ENCODE data around the gene SV2B.
"Not testable (repeated sequence)": the region's sequence is repeated elsewhere in the genome, so short reads cannot be mapped to it uniquely, and the experiment has no call there.

SV2B gene

DNA sequence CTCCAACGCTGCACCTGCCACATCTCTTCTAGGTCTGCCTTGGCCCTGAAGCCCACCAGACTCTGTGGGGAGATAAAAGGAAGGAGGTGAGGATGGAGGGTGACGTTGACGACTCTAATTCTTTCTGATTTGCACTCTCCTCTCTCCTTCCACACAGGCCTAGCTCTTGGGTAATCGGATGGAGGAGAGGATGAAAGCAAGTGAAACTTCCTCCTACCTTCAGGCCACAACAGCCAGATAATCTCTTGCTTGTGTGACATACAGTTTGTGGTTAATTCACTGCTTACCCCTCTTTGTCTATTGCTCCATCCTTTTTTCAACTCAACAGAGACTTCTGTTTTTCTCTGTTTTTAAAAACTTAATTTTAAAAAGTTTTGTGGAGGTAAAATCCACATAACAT, 208.1 kb downstream of the SV2B start:
- DNase-seq (ENCODE audit: low spot score): no peak

DNA sequence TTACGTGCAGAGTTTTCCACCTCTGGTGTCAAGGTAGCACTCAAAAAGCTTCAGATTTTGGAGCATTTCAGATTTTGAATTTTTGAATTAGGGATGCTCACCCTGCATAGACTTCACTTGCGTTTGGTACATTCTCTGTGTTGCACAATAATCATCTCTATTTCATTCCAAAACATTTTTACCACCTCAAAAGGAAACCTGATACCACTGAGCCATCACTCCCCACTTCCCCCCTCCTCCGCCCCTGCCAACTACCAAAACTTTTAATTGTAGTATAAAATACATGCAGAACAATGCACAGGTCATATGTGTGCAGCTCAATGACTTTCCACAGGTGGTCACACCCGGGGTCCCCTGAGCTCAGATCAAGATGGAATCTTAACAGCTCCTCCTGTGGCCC, 208.8 kb downstream of the SV2B start:
- DNase-seq (ENCODE audit: low spot score): no peak

DNA sequence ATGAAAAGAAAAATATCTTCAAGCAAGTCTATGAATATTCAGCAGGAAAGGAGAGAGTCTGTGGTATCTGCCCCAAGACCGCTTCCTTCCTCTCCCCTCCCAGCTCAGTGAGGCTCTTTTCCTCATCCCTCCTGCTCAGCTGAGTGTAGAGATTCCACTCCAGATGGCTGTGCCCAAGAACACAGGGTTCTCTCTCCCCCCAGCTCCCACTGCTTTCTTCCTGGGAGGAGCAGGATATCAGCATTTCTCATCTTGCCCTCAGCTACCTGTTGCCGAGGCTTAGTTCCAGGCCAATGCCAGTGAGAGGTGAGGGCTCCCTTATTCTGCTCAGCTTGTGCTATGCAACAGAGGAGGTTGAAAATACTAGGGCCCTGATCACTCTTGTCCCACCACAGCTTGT, 211.9 kb downstream of the SV2B start:
- DNase-seq (ENCODE audit: low spot score): no peak

DNA sequence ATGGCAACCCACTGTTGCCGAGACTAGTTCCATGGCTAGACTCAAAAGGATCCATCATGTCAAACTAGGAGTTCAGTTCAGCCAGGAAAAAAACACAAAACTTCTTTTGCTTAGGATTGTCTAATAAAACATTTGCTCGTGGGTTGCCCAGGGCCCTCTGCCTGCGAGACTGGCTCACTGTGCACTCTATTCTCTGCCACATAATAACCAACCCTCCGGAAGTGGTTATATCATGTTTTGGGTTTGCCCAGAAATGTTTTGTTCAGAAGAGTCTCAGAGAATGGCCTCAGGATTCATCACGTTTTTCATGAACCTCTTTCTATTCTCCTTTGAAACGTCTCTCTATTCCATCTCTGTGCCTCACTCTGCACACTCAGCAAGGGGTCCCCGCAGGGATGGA, 216.1 kb downstream of the SV2B start:
- DNase-seq (ENCODE audit: low spot score): no peak

DNA sequence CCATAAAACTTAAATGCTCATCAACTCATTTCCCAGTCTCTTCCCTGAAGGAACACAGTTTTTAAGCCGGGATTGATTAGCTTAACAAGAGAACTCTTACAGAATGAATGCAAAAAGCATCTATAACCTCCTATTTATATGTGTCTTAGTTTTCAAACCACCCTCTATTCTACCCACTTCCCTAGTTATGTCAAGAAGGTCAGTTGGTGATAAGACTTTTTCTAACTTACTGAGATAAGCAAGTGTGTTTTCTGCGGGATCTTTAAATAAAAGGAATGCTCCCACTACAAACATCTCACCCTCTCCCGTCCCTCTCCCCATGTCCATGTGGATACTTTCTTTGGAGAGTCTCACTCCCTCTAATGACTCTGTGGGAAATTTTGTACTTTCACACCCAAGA, 218.5 kb downstream of the SV2B start:
- DNase-seq (ENCODE audit: low spot score): no peak

DNA sequence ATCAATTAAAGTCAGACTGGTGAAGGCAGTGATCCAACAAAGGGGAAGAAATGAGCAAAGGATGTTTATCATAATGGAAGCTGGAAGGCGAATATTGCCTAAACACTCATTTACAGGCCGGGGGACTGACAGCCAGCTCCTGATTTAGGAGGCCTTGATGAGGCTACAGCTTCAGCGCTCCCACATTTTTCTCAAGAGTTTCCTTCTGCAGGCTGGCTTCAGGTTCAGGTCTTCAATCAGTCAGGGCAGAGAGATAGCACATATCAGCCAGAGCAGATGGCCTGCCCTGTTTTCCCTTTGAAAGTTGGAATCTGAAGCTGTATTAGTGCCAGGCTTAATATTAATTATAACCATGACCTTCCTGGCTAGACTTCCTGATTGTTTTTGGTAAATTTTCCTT, 218.9 kb downstream of the SV2B start:
- DNase-seq (ENCODE audit: low spot score): no peak

DNA sequence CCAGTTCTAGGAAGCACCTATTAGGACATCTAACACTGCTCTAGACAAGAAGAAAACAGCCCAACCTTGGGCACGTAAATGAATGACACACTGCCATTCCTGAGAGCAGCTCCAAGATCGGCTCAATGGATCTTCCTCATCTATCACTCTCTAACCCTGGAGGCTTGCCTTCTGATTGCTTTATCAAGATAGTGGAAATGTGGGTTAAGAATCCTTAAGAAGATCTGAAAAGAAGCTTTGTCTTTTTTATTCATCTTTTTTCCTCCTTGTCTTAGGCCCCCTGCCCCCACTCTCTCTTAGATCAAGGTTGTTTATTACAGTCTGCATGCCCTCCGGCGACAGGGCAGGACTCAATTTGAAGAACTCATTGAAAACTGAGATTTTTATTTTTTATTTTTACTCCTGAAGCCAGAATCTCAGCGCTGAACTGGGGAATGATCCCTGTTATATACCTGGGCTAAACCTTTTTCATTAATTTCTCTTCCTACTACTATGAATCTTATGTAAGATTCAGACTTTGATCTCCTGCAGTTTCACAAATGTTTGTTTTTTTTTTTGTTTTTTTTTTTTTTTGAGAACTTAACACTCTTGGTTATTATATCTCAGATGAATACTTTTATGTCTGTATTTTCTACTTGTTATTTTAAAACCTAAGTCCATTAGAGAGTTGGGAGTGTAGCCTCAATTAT, 219.5 kb downstream of the SV2B start:
- no peak for DNase-seq (ENCODE audit: low spot score)

DNA sequence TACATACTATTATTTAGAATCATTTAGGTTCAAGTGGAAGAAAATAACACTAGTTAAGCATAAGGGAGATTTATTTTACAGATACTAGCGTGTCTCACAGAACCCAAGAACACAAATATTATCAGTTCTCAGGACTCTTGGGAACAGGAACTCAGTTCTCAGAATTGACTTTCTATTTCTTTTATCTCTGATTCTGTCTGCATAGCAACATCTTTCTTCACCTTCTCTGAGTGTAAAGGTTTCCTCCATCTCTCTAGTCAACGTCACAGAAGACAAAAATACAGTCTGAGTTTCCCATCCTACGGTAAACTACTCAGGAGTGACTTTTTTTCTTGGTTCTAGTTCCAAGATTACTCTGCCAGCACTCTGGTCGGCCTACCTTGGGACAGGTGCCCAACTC, 220.0 kb downstream of the SV2B start:
- DNase-seq (ENCODE audit: low spot score): no peak

DNA sequence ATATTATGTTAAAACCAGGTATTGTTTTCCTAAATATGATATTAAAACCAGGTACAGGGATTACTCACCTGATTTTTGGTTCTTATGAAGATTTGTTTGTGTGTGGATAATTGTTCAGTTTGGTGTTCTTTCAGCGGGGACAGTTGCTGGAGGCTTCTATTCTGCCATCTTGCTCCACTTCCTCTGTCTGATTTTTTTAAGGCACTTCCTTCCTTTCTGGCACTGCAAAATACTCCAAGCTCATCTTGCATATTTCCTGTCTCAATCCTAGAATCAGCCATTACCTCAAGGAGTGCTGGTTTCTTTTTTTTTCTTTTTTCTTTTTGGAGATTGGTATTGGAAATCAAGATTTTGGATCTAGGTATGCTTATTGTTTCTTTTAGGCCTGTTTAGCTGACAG, 229.9 kb downstream of the SV2B start:
- no peak for DNase-seq (ENCODE audit: low spot score)

DNA sequence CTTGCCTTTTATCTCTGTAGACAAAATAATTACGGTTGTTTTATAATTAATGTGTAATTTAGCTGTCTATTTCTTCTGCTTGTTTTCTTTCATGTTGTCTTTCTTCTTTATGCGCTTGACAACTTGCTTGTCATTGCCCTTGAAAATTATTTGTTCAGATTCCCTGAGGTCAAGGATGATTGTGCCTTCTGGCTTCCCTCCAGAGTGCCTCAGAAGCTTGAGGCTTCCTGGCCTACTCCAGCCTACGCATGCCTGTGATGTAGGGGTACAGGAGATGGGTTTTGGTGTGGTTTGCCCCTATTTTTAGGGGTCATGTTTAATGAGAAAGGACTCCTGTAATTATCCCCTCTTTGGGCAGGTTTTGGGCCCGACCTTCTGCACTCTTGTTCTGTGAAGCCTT, 231.5 kb downstream of the SV2B start:
- DNase-seq (ENCODE audit: low spot score): peak; percentile 39

DNA sequence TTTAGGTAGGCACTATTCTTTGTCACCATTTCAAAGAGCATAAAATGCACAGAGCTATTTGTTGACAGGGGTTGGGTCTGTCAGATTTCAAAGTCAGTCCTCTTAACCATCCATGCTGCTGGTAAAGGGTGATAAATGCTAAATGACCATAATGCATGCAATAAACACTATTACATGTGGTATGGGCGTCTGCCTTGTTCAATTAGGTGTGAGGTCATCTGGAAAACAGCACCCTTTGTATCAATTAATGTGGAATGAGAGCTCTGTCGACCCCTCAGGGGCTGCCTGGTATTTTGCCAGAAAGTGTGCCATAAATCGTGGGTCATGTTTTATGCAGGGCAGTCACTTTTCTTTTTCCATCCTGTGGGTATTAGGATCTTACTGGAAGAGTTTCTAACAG, 235.6 kb downstream of the SV2B start:
- peak; percentile 73 for DNase-seq (ENCODE audit: low spot score)

DNA sequence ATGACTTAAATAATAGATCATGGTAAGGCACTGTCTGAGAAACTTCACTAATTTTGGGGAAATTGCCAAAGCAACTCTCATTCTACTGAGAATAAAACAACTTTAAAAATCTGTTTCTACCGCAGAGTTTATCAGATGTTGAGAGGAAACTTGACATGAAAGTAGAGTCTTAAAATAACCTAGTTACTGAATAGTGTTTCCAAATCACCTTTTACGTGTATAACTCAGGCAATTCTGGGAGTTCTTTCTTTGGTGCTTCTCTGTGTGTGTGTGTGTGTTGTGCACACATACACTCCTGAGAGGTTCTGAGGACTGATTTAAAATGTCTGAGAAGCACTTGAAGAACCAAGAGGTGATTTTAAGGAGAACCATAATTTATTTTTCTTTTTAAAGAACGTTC, 236.6 kb downstream of the SV2B start:
- no peak for DNase-seq (ENCODE audit: low spot score)

DNA sequence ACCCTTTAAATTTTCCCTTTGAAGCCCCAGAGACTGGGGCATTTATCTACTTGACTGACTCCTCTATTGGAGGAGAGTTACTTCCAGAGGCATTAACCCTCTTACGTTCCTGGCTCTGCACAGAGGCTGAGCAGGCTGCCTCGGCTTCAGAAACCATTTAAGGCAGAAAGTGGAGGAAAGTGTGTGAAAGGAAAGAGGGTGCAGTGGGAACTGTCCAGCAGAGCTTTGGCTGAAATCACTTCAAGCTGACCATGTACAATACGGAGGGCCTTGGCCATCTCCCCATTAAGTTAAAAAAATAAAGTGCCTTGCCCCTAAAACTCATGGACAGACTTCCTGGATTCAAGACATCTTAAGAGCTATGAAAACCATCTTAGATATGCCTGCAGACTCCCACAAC, 238.7 kb downstream of the SV2B start:
- no peak for DNase-seq (ENCODE audit: low spot score)

DNA sequence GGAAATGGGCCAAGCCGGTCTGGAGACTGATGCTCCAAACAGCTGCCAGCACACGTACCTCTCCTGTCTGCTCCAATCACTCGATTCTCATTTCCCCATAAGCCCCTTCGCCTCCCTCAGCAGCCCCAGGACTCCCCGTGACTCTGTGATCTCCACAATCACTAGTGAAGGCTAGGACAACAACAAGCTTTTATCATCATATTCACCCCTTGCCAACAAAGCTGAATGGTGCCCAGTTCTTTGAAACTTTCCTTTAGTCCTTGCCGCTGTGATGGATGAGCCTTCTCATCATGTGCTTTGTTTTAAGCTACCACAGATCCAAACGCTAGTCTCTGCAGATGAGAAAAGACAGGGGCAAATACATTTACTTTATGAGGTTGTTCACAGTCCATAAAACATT, 242.0 kb downstream of the SV2B start:
- no peak for DNase-seq (ENCODE audit: low spot score)

DNA sequence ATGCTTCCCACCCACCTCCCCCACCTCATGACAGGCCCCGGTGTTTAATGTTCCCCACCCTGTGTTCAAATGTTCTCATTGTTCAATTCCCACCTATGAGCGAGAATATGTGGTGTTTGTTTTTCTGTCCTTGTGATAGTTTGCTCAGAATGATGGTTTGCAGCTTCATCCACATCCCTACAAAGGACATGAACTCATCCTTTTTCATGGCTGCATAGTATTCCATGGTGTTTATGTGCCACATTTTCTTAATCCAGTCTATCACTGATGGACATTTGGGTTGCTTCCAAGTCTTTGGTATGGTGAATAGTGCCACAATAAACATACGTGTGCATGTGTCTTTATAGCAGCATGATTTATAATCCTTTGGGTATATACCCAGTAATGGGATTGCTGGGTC, 244.9 kb downstream of the SV2B start:
- not testable (repeated sequence) for DNase-seq (ENCODE audit: low spot score)

DNA sequence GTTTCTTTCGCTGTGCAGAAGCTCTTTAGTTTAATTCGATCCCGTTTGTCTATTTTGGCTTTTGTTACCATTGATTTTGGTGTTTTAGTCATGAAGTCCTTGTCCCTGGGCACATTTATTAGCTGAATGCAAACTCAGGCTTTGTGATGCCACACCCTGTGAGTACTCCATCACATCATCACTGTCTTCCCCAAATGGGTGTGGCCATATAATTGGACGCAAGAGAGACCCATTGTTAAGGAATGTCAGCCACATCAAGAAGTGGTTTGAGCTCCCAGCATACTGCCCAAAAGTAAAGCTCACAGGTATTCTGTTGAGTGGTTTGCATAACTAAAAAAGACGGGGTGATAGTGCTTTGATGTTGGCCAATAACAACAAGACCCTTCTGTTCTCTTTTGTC, 245.7 kb downstream of the SV2B start:
- DNase-seq (ENCODE audit: low spot score): no peak

DNA sequence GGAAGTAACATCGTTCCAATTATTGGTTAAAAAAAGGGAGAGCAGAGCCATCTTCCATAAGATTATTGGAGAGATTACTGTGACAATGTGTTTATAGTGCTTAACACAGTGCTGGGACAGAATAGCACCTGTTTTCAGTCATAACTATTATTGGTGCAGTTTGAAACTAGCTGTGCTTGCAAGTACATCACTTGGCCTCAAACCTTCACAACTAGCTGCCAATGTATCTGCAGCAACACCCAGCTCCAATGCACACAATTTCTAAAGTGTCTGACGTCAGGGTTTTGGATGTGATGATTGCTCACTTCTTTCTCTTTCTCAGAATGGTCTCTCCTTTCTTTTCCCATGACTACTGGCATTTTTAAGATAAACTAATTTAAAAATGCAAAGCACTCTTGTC, 246.2 kb downstream of the SV2B start:
- DNase-seq (ENCODE audit: low spot score): no peak

DNA sequence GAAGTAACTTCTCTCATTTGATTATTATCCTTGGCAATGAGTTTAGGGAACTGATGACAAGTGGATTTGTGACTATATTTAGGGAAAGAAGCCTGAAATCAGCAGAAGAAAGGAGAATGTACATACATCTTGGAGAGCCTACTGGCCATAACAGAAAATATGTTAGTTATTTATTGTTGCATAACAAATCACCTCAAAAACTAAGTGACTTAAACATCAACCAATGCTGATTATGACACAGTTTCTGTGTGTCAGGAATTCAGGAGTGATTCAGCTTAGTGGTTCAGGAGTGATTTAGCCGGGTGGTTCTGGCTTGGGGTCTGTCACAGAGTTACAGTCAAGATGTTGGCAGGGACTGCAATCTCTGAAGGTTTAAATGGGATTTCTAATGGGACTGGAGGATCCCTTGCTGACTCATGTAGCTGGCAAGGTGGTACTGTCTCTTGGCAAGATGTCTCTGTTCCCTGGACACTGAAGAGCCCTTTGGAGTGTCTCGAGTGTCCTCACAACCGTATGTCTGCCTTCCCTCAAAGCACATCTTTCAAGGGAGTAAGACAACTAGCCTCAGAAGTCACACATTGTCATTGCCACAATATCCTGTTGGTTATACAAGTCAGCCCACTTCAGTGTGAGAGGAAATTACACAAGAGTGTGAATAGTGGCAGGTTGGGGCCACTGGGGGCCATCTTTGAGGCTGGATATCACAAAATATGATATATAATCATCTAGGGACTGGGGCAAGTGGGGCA, 248.9 kb downstream of the SV2B start:
- DNase-seq (ENCODE audit: low spot score): no peak
